ENCODE results near the gene AKAP3.

AKAP3 gene

DNA sequence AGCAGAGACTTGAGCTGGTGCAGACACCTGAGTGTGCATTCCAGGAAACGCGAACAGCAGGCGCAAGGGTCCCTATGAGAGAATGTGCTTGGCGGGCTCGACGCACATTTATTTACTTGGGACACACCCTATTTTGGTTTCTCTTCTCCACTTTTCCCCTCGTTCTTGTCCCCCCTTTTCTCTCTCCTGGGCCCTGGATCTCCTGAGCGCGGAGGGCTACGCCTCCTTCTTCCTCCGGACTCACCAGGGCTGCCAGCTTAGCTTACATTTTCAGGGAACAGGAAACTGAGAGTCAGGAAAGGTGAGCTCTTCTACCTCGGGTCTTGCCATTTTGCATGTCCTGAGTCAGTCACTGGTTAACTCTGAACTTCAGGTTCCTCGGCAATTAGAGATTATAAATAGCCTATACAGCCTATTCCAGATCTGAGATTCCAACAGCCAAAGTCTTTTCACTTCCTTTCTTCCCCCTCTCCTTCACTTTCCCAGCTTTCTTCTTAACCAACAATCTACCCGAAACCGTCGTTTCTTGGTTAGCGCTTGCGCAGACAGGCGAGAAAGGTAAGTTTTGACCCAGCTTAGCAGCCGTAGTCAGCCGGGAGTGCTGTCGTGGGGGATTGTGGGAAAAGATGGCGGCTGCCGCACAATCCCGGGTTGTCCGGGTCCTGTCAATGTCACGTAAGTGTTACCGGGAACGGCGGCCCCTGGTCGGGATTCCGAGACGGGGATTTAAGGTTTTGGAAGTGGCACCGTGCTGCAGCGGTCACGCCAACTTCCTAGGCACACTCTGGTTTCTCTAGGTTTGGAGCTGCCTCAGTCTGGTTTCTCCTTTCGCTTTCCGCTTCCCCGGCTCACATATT lies at the start of gene AKAP3, which contains the start of gene NDUFA9:
AKAP3 (minus strand) TSS at position 551 of the 857 bp plus-strand sequence. CDS start 10,855 bp downstream, outside the sequence.
NDUFA9 (plus strand) TSS at position 614 of the 857 bp plus-strand sequence; CDS start at position 627, 13 bp downstream.
- peak; percentile 93 for DNase-seq

DNA sequence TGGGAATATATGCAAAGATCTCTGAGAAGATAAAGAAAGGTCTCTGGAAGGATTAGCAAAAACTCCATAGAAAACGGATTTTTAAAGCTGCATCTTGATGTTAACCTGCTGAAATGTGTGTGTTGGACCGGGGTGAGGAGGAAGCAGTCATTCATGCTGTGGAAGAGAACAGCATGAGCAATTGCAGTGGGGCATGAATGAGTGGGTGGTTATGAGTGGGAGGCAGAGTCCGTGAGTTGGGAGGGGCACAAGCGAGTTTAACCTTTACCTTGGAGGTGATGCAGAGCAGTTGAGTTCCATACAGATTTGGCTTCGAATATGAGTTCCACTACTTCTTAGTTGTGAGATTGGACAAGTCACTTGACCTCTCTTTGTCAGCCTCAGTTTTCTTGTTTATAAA lies 41.9 kb upstream of the AKAP3 start:
- no peak for DNase-seq

- no peak for DNase-seq
Observed at GRCh38 chr12:4685317-4685716, 36.5 kb upstream of the AKAP3 start.

DNA sequence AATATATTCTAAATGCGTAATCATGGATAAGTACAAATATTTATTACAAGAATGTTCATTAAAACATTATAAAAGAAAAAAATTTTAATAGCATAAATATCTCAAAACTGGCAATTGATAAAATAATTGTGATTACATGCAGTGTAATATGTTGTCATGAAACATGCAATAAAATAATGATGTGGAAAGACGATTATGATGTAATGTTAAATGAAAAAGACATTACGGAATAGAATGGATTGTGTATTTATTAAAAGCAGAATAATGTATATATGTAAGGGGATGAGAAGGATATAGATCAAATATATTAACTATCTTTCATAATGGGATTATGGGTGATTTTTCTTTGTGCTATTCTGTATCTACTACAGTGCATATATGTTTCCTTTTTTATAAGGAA lies 32.9 kb upstream of the AKAP3 start:
- no peak for DNase-seq

GRCh38 chr12:4679711-4680110 lies 30.9 kb upstream of the AKAP3 start:
- no peak for DNase-seq

DNA sequence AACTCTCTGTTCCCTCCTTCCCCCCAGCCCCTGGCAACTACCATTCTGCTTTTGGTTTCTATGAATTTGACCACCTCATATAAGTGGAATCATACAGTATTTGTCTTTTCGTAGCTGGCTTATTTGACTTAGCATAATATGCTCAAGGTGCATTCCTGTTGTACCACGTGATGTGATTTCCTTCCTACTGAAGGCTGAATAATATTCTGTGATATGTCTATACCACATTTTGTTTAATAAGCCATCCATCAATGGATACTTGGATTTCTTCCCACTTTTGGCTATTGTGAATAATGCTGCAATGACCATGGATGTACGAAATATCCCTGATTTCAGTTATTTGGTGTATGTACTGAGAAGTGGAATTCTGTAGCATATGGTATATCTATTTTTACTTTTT lies 16.4 kb upstream of the AKAP3 start:
- DNase-seq, result no peak

DNA sequence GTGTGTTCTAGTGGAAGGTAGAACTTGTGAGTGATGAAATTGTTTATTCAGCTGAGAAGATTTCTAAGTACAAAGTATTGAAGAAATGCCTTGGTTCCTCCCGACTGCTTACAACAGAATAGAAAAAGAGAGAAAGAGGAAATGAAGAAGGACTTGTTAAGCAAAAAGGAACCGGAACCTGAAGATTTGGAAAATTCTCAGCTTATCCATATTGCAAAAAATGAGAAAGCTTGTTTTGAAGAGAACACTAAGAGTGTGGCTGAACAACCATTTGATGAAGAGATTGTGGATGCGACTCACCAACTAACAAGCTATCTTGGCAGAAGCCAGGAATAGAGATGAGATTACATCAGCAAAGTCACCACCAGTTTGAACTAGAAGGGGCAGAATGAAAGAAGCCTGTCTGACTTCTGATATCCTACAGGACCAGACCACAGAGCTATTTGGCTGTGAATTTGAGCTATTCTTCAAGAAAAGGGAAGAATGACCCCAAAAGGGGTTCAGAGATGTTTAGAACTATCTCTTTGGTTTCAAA lies 15.2 kb upstream of the AKAP3 start:
- DNase-seq, result no peak

- DNase-seq, result no peak
Observed at GRCh38 chr12:4653691-4654090, 4.8 kb upstream of the AKAP3 start.

GRCh38 chr12:4653257-4653656 lies 4.4 kb upstream of the AKAP3 start:
- DNase-seq, result no peak

GRCh38 chr12:4649358-4649661 lies 459 bp upstream of the AKAP3 start:
- DNase-seq, result no peak

DNA sequence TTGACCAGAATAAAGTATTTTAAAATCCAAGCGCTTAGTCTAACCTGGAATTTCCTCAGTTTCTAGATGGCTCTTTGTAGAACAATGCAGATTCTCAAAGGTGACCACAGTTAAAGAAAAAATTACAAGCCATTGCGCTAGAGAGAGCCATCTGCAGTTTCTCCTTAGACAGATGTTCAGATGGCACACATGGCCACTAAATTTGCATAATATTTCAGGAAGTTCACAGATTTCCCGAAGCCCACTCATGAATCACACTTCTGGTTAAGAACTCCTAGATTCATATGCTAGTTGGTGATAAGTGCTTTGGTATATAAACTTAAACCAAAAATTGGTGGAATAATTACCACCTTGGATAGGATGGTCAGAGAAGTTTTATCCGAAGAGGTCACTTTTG lies 749 bp downstream of the AKAP3 start:
- DNase-seq, result no peak

DNA sequence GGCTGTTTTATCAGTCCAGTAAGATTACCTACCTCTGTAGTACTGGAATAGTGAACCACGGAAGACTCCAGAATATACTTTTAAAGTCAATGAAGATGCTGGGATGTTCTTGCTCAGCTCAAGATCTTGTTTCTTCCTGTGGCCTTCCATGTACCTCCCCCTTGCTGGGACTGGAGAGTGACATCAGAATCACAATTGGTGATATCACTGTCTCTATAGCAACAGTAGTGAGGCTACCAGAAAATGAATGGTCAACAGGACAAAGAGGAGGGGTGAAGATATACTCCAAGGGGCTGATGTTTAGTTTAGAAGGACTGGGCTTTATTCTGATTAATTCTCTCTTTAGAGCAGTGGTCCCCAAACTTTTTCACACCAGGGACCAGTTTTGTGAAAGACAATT lies 3.8 kb downstream of the AKAP3 start:
- DNase-seq, result no peak

GRCh38 chr12:4643747-4644146 lies 5.1 kb downstream of the AKAP3 start:
- DNase-seq, result no peak

GRCh38 chr12:4630262-4630661 lies 18.6 kb downstream of the AKAP3 start:
- no peak for DNase-seq

DNA sequence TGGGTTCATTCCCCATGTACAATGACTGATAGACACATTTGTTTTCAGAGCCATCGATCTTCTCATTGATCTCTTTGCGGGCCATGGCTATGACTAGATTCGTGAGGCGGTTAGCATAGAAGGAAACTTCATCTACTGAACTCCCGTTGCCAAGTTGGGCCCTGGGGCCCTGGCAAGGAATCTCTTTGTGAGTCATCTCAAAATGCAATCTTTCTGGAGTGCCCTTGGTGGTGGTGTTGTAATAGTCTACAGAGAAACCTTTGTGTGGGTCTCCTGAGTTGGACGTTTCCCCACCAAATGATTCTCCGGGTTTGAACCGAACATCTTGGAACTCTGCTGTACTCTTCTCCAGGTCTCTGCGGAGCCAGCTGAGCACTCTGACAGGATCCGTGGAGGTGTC lies 20.4 kb downstream of the AKAP3 start:
- no peak for DNase-seq

- no peak for DNase-seq
Observed at GRCh38 chr12:4626543-4626942, 22.3 kb downstream of the AKAP3 start.

DNA sequence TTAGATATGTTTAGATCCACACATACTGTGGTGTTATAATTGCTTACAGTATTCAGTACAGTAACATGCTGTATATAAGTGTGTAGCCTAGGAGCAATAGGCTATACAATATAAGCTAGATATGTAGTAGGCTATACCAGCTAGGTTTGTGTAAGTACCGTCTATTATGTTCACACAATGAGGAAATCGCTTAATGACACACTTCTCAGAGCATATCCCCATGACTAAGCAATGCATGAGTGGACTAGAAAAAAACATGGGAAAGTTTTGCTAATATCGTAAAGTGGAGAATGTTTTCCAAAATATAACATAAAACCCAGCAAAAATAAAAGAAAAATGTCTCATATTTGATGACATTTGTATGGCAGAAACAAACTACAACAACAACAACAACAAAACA lies 27.3 kb downstream of the AKAP3 start:
- no peak for DNase-seq

DNA sequence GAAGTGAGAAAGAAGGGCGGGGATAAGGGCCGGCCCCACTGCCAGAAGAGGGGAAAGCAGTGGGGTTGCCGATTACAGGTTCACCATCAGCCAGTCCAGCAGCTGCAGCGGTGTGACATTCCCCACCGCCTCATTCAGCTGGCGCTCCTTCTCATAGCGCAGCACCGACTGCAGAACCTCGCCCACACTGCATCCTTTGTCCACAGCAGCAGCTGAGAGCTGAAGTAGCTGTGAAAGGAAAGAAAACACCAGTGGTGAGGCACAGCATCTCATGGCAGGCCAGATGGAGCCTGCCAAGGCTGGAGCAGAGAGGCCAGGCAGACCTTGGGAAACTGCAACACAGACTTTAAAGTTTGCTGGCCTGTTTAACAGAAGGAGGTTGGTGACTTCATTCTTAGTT lies 33.2 kb downstream of the AKAP3 start:
- no peak for DNase-seq

DNA sequence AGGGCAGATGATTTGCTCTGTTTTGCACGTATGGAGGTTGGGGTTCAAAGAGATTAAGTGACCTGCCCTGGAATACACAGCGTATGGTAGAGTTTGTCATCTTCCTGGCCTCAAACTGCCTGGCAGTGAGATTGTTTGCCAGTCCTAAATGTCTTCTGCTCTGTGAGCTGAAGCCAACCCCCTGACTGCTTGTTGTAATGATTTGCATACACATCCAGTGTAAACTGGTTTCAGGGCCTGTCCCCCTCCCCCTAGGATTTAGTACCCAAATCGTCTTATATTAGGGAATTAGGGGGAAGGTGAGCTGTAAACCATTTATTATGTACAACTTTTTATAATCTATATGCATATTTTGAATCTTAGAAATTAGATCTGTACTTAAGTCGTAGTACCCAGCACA lies 38.4 kb downstream of the AKAP3 start:
- DNase-seq, result no peak

- DNase-seq, result no peak
Observed at GRCh38 chr12:4609071-4609470, 39.8 kb downstream of the AKAP3 start.

- DNase-seq, result no peak
Observed at GRCh38 chr12:4607056-4607455, 41.8 kb downstream of the AKAP3 start.

GRCh38 chr12:4604684-4605193 lies 44.1 kb downstream of the AKAP3 start:
- peak; percentile 91 for DNase-seq

GRCh38 chr12:4603946-4604345 lies 44.9 kb downstream of the AKAP3 start:
- no peak for DNase-seq

DNA sequence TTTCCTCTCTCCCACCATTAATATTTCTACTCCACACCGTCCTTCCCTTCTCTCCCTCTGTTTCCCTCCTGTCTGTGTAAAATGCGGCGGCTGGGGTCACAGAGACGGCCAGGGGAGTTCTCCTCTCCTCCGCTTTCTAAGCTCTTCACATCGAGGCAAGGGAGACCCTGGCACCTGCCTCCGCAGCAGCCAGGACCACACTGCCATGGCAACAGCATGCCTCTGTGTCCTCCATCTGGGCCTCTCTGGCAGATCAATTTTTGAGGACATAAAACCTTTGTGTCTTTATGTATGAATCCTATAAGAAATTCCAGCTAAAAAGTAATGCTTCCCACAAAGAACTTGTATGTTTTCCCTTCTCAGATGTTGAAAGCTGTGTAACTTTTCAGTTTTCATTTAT lies 45.4 kb downstream of the AKAP3 start:
- DNase-seq, result no peak

DNA sequence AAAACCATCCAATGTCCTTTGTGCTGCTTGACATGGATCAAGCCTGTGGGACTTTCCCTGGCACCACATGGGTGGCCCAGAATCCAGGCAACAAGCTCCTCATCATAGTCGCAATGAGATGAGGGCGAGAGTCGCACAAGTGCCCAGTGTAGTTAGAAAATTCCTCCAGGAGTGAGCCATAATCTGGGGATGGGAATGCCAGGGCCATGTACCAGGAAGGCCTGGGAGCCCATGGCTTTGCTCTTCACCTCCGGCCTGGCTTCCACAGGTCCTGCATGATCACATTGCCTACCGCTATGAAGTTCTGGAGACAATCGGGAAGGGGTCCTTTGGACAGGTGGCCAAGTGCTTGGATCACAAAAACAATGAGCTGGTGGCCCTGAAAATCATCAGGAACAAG lies 53.0 kb downstream of the AKAP3 start:
- DNase-seq, result no peak

Measured in activated effector memory CD4-positive, alpha-beta T cell treated with anti-CD3 and anti-CD28 coated beads, Interleukin-2, amount 50 U/mL, for 16 hours (primary cell).